Measurements from ENCODE around the gene FAM120A. TPM values are rescaled to one million over a fixed set of nuclear protein-coding genes. Genes with fewer than 3 reads are reported as not detected.

Gene FAM120A
- total and polyA plus RNA-seq, 2 of the 13 experiments (the other 11 are each of a cell fraction or from before 2014, with no cell fraction given): 41.3 to 44.4 TPM

DNA sequence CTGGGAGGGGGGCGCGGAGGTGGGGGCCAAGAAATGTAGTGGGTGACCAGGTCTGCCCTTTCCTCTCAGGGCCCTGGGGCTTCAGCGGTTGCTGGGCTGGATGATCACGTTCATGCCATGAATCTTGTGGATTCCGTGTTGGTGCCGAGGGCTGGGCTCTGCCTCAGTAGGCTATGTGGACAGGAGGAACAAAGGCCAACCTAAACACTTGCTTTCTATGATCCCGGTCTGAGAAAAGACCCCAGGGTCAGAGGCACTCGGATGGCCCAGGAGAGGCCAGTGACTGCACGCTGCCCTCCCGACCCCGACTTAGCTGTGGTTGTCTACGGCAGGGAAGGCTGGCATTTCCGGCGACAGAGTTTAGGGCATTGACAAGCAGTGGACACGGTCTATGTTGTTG, 151.5 kb downstream of the FAM120A start:
- BruUV-seq (replicated peaks): no TSS peak

DNA sequence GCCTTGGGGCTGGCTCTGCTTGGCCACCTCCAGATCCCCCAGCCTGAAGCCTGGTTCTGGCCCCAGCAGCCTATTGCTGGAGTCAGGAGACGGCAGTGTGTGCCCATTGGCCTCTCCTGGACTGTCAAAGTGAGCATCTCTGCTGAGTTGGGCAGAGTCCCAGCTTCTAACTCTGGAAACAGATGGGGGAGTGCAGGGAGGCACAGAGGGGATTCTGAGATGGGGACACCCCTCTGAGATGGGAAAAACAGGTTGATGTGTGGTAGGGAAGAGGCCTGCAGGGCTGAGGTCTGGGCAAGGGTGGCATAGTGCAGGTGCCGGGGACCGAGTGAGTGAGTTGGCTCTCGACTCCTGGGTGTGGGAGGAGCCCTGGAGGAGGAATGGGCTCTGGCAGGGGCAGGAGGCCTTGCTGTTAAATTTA, 152.4 kb downstream of the FAM120A start:
- BruUV-seq (replicated peaks): no TSS peak
- FAIRE-seq: no peak
- no peaks in the 10 kb centered on the region for H4K20me1 ChIP-seq (ENCODE audit: insufficient read depth, low read length)
- no peak overlapping the region for H3K9ac ChIP-seq (ENCODE audit: insufficient read depth, low read depth, low read length)
- H3K36me3 ChIP-seq (replicated peaks in 1 of 2; ENCODE audit: control insufficient read depth in 1 of 2, insufficient read depth in 2 of 2, low read length in 2 of 2): no peaks in the 10 kb centered on the region
- no peak for DNase-seq (ENCODE audit: low spot score)
- H3K79me2 ChIP-seq (ENCODE audit: insufficient read depth, low read length): peaks cover 16% of the 10 kb centered on the region
- ATAC-seq: no peak
- CTCF ChIA-PET (ENCODE audit: low intra/inter-chr PET ratio, low total read pairs): no interaction called here
- intact Hi-C loops (cut with micrococcal nuclease; ENCODE audit: unreplicated experiment) (no loop called here), in situ Hi-C loops (cut with HindIII; ENCODE audit: extremely low pct_ligation_motif_present, low pct_unique_long_range_greater_than_20kb) (no loop called here)
- no peak overlapping the region for H3K4me3 ChIP-seq (replicated peaks in 1 of 3; ENCODE audit: insufficient read depth in 1 of 3, low read depth in 2 of 3, low read length in 3 of 3)
- POLR2A ChIA-PET: no interaction called here
- H3K27ac ChIP-seq (ENCODE audit: extremely low read length, insufficient read depth, low read length): no peak overlapping the region
- H3K27me3 ChIP-seq (ENCODE audit: control insufficient read depth in 1 of 2, insufficient read depth in 2 of 2, low read length in 2 of 2): no peaks in the 10 kb centered on the region
- H3K4me1 ChIP-seq (ENCODE audit: insufficient read depth, low read length): peaks cover under 1% of the 10 kb centered on the region
- TF ChIP-seq ZNF850 (CRISPR knock-in tag; conservative IDR thresholded peaks at IDR 0.05): no peak
- no peak for TF ChIP-seq SRY (CRISPR knock-in tag; IDR thresholded peaks at IDR 0.05)
- no peak for TF ChIP-seq ZSCAN12 (CRISPR knock-in tag; IDR thresholded peaks at IDR 0.05)
- no peak for TF ChIP-seq MYNN (CRISPR knock-in tag; IDR thresholded peaks at IDR 0.05; ENCODE audit: low read depth)
- no peak for TF ChIP-seq PHF21A (CRISPR knock-in tag; IDR thresholded peaks at IDR 0.05)
- no peak for TF ChIP-seq ZNF264 (CRISPR knock-in tag; IDR thresholded peaks at IDR 0.05)
- 79% methylated on average over 4 of the region's 4 CpGs for WGBS (ENCODE audit: low lambda C conversion rate)
- H2AFZ ChIP-seq (ENCODE audit: low read length): no peak overlapping the region
- no peak overlapping the region for H3K4me2 ChIP-seq (ENCODE audit: low read depth, low read length)
- no peaks in the 10 kb centered on the region for H3K9me3 ChIP-seq (ENCODE audit: low read length)

More for the DNA sequence above, 151.5 kb downstream of the FAM120A start:
- Histone ChIP-seq H3K9ac (ENCODE audit: insufficient read depth, low read depth, low read length) (no peak overlapping the region), H3K4me3 (replicated peaks in 1 of 3; ENCODE audit: insufficient read depth in 1 of 3, low read depth in 2 of 3, low read length in 3 of 3) (no peak overlapping the region), H3K27ac (ENCODE audit: extremely low read length, insufficient read depth, low read length) (no peak overlapping the region), H3K27me3 (ENCODE audit: control insufficient read depth in 1 of 2, insufficient read depth in 2 of 2, low read length in 2 of 2) (no peaks in the 10 kb centered on the region), H4K20me1 (ENCODE audit: insufficient read depth, low read length) (no peaks in the 10 kb centered on the region), H3K79me2 (ENCODE audit: insufficient read depth, low read length) (peaks cover 19% of the 10 kb centered on the region), H3K4me1 (ENCODE audit: insufficient read depth, low read length) (peaks cover 10% of the 10 kb centered on the region), H2AFZ (ENCODE audit: low read length) (no peak overlapping the region), H3K4me2 (ENCODE audit: low read depth, low read length) (no peak overlapping the region), H3K36me3 (replicated peaks in 1 of 2; ENCODE audit: control insufficient read depth in 1 of 2, insufficient read depth in 2 of 2, low read length in 2 of 2) (no peaks in the 10 kb centered on the region), H3K9me3 (ENCODE audit: low read length) (no peaks in the 10 kb centered on the region)
- FAIRE-seq (no peak), ATAC-seq (no peak), DNase-seq (ENCODE audit: low spot score) (no peak)
- 92% methylated on average over 8 of the region's 15 CpGs for WGBS (ENCODE audit: low lambda C conversion rate)
- in situ Hi-C loops (cut with HindIII; ENCODE audit: extremely low pct_ligation_motif_present, low pct_unique_long_range_greater_than_20kb) (no loop called here), intact Hi-C loops (cut with micrococcal nuclease; ENCODE audit: unreplicated experiment) (no loop called here)
- CTCF ChIA-PET (ENCODE audit: low intra/inter-chr PET ratio, low total read pairs): no interaction called here
- POLR2A ChIA-PET: no interaction called here
- TF ChIP-seq, protein P1, sequence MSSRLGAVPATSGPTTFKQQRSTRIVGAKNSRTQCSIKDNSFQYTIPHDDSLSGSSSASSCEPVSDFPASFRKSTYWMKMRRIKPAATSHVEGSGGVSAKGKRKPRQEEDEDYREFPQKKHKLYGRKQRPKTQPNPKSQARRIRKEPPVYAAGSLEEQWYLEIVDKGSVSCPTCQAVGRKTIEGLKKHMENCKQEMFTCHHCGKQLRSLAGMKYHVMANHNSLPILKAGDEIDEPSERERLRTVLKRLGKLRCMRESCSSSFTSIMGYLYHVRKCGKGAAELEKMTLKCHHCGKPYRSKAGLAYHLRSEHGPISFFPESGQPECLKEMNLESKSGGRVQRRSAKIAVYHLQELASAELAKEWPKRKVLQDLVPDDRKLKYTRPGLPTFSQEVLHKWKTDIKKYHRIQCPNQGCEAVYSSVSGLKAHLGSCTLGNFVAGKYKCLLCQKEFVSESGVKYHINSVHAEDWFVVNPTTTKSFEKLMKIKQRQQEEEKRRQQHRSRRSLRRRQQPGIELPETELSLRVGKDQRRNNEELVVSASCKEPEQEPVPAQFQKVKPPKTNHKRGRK (CRISPR knock-in tag; IDR thresholded peaks at IDR 0.05): no peak
- TF ChIP-seq FOXA1 (IDR thresholded peaks at IDR 0.05) (no peak), FOXA1 (CRISPR knock-in tag; IDR thresholded peaks at IDR 0.05) (no peak), POLR2A (IDR thresholded peaks at IDR 0.05; ENCODE audit: insufficient read depth in 1 of 2, low read depth in 2 of 2, low read length in 2 of 2) (no peak), SP140L (CRISPR knock-in tag; IDR thresholded peaks at IDR 0.05; ENCODE audit: borderline replicate concordance) (no peak), MAZ (IDR thresholded peaks at IDR 0.05; ENCODE audit: borderline replicate concordance, low read depth, low read length) (no peak), MAZ (CRISPR knock-in tag; IDR thresholded peaks at IDR 0.05; ENCODE audit: low read depth) (no peak), TCF7 (IDR thresholded peaks at IDR 0.05; ENCODE audit: low read depth) (no peak)

Data from HepG2 (cell line).